UCSD-AML1 (cell line): Measurements from ENCODE around the gene MGAT4A.
"Not testable (repeated sequence)": the region's sequence is repeated elsewhere in the genome, so short reads cannot be mapped to it uniquely, and the experiment has no call there.

Experiments
- DNase-seq: peaks from one replicate; lab custom pipeline; 2025; ENCODE audit not compliant: unreplicated experiment; lab: John Stamatoyannopoulos, UW

The MGAT4A gene

DNA sequence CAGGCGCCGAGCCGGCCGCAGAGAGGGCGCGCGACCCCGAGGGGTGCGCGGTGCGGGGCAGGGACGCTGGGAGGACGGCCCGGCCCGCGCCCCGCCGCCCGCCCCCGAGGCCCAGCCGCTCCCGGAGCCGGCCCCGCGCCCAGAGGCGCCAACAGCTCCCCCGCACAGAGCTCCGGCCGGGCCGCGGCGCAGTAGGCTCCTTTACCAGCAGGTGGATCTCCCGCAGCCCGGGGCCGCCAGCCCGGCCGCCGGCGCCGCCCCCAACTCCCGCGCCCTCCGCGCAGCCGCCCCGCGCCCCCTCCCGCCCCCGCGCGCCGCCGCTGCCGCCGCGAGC lies 258 bp downstream of the MGAT4A start:
- DNase-seq, result peak; percentile 66

DNA sequence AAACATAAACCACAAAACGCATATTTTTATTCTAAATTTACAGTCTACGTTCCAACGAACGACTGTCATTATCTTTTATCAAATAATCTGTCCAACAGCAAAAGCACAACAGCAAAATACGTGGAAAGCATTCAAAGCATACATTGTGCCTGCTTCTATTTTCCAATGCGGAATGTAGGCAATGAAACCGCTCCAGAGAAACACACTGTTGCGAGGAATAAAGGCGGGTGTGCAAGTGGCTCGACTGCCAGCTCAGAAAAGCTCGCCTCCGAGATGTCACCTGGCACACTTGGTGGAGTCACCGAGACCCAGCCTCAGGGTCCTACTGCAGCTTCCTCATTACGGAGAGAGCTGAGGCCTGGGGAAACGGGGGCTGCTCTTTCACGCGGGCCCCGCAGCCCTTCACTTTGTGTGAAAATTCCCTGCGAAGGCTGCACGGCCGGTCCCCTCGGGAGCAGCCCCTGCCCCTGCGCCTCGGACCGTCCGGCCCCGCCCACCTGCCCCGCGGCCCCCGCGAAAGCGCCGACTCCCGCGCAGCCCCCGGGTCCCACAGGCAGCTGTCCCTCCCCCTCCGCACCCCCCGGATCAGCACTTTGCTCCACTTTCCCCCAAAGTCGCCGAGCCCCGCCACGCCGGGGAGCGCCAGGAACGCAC lies 752 bp downstream of the MGAT4A start:
- peak; percentile 52 for DNase-seq

DNA sequence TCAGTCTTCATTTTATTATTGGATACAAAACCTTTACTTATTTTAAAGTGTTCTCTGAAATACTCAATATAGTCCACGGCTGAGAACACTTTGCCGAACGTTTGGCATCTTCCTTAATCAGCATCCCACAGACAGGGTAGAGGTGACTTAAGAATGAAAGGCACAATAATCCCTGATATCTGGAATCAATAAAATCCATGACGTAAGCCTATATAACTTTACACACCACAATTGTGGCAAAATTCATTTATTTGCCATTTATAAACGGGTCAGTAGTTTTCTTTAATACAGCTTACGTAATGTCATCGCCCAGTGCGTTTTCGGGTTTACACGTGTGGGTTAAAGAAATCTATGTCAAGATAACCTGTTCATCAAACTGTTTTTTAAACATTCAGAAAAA lies 1.3 kb downstream of the MGAT4A start:
- DNase-seq, result no peak

DNA sequence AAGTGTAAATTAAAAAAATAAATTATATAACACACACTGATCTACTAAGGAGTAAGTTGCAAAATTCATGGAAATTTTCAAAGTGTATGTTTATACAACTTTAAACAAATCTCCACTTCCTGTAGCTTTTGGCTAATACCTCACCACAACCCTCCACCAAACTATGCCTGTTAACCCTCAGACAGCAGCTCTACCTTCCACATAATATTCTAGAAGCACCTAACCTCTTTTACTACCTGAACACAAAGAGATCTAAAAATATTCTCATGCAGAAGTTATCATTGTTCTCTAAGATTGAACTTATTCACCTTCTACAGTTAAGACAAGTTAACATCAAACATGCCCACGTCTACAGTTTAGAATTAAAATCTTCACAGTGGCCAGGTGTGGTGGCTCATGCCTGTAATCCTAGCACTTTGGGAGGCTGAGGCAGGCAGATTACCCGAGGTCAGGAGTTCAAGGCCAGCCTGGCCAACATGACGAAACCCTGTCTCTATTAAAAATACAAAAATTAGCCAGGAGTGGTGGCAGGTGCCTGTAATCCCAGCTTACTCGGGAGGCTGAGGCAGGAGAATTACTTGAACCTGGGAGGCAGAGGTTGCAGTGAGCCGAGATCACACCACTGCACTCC lies 2.7 kb downstream of the MGAT4A start:
- DNase-seq, result not testable (repeated sequence)

DNA sequence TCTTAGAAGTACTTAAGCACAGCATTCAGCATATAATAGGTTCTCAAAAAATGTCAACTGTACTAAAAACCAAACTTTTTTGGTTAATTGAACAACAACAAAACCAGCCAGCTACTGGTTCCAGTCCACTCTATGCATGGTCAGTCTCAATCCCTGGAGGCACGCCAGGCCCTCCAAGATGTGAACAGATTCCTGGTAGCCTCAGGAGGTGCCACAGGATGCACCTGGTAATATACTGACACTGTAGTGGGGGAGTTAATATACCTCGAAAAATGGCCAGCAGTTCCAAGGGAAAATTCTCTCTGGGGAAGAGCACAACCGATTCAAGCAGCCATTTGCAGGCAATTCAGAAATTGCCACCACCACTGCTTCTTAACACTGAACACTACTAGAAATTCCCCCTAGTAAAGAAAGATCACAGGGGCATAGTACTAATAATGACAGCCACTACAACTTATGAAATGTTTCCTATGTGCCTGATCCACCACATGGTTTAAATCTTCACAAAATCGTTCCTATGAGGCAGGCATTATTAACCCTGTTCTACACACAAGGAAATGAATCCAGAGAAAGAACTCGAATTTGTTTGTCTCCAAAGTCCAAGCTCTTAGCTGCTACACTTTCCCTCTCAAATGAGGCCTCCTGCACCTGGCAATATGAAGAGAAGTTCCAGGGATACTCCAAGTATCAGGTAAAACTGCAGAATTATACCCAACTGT lies 3.4 kb downstream of the MGAT4A start:
- no peak for DNase-seq

DNA sequence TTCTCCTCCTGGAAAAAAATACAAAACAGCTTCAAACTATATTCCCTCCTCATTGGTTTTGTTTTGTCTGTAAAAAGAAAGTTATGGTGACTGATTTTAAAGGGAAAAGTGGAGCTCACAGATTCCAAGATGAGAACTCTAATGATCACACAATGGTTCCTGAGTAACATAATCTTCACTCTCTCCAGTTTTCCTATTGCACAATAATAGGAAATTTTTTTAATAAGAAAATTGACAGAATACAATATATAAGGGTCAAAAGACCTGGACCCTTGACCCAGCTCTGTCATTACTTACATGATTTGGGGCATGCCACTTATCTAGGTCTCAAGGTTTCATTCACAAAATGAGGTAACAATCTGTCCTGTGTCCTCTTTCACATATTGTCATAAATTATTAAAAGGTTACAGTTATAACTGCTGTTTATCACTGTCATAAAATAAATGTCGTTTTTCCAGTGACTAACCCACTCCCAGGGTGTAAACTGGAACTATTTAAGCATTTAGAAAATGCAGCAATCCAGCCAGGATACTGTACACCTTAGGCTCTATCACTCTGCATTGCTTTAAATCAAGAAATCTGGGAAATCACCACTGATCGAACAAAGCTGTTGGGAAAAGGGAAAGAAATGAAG lies 4.1 kb downstream of the MGAT4A start:
- DNase-seq, result no peak

DNA sequence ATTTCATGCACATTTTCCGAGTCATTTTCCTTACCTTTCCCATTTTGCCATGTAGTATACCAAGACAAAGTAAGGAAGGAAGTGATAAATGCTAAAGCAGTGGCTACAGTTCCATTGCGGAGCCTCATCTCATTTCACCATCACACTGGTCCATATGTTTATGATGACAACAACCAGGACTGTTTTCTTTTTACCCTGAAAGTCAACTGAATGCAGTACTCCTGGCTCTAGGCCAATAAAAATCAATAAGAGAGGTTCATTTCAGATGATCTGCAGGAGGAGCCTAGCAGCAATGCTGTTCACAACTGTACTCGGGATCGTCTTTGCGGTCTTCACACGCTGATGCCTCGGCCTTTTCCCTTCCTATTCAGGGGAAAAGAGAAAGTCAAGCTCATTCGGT lies 4.7 kb downstream of the MGAT4A start:
- no peak for DNase-seq

DNA sequence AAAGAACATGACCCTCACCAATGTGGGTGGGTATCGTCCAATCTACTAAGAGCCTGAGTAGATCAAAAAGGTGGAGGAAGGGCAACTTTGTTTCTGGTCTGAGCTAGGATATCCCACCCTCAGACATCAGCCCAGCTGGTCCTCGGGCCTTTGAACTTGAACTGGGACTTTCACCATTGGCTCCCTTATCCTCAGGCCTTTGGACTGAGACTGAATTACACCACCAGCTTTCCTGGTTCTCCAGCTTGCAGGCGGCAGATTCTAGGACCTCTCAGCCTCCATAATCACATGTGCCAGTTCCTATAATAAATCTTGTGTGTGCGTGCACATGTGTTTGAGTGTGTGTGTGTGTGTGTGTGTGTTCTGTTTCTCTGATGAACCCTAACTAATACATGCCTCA lies 10.6 kb downstream of the MGAT4A start:
- no peak for DNase-seq

DNA sequence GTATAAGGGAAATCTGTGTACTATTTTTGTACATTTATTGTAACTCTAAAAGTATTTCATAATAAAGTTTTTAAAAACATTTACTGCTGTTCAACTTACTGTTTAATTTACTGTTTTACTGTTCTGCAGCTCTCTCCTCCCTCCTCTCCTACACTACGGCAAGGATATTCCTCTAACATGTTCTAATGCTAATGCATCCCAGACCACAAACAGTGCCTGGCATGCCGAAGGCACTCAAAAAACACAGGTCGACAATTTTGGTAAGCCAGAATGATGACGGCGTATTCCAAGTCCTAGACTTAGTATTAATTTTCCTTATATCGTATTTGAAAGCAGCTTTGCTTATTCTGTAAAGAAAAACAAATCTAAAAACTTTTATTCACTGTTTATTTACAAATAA lies 13.3 kb downstream of the MGAT4A start:
- DNase-seq, result no peak

DNA sequence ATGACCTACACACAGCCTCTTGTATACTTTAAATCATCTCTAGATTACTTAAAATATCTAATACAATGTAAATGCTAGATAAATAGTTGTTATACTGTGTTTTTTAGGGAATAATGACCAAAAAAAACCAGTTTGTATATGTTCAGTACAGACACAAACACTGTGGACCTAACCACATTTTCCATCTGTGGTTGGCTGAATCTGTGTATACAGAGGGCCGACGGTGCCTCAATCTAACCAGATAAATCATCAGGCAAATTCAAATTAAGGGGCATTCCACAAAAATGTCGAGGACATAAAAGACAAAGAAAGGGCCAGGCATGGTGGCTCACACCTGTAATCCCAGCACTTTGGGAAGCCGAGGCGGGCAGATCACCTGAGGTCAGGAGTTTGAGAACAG lies 14.1 kb downstream of the MGAT4A start:
- no peak for DNase-seq

DNA sequence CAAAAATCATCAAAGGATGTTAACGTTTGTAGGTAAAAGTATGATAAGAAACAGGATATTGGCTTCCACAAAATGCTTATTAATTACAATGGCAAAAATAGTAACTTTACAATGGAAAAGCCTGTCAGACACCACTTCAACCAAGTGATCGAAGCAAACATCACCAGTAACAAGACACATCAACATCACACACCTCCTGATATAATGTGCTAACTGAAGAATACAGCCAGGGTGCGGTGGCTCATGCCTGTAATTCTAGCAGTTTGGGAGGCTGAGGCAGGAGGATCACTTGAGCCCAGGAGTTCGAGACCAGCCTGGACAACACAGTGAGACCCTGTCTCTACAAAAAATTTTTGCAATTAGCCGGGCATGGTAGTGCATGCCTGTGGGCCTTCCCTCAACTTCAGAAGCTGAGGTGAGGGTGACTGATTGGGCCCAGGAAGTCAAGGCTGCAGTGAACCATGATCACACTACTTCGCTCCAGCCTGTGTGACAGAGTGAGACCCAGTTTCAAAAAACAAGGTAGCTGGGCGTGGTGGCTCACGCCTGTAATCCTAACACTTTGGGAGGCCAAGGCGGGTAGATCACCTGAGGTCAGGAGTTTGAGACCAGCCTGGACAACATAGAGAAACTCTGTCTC lies 15.0 kb downstream of the MGAT4A start:
- no peak for DNase-seq

DNA sequence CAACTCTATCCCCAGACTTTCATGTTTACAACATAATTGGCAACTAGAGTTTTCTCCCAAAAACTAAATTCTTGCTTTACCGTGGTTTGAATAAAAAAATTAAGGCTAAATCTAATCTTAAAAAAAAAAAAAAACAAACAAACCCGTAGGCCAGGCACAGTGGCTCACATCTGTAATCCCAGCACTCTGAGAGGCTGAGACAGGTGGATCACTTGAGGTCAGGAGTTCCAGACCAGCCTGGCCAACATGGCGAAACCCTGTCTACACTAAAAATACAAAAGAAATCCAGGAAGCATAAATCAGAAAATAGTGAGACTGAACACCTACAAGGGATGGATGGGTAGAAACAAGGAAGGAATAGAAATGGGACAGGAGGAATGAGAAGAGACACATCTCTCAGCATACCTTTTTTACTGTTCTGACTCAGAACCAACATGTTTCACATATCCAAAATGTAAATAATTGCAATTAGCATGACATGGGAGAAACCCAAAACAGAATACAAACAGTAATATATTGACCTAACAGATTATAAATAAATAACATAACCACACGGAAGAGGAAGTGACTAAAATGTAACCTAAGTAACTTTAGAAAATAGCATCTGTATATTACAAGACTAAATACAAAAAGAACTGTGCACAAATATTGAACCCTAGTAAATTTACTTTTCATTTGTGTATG lies 17.5 kb downstream of the MGAT4A start:
- DNase-seq, result no peak

DNA sequence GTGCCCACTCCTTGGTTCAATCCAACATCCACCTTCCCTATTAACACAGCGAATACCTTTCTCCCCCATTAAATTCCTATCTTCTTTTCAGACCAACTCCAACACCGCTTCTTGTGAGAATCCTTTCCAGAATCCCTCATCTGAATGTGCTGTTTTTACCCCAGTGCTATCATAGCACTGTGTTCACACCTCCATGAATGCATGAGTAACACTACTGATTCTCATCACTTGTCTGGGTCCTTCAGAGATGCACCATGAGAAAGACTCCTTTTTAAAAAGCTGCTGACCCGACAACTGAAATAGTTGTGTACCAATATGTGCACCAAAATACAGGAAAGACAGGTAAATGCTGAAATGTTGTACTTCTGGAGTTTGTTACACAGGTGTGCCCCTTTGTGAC lies 18.8 kb downstream of the MGAT4A start:
- DNase-seq, result no peak

DNA sequence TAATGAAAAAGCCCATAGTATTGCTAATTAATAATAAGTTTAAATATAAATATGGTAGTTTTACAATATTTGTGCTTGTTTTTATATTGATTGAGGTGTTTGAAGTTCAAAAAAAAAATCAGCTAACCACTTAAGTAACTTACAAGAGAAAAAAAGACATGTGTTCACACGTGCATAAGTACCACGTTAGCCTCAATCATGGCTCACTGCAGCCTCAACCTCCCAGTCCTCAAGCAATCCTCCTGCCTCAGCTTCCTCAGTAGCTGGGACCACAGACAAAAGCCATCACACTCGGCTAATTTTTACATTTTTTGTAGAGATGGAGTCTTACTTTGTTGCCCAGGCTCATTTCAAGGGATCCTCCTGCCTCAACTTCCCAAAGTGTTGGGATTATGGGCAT lies 19.4 kb downstream of the MGAT4A start:
- DNase-seq, result no peak

DNA sequence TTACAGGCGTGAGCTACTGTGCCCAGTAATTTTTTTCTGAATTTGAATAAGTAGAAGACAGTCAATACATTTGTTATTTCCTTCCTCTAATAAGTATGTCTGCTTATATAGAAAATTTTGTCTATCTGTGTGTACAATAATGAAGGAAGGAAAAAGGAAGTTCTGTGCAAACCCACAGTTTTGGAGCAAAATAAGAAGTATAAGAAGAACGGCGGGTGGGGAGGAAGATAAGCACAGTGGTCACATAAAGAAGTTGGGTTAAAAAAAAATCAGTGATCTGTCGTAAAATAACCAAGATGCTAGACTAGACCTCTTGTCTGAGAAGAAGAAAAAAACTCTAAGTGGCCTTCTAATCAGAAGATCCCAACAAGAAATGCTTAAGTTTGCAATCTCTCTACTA lies 20.2 kb downstream of the MGAT4A start:
- DNase-seq, result peak; percentile 39

DNA sequence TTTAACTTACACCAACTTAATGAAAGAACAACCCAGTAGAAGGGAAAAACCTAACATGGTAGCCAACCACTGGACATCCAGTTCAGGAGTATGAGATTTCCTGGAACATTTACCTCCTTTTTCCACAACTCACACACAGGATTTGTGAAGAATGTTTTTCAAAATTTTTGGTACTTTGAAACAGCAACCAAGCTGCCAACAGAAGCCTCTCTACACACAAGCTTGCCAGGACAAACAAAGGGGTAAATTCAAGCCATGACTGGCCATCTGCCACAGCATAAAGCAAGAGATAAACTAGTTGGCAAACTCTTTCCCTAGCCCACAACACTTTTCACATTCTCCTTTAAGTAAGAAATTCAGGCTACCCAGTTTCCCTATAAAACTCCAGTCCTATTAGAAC lies 21.4 kb downstream of the MGAT4A start:
- DNase-seq, result no peak

DNA sequence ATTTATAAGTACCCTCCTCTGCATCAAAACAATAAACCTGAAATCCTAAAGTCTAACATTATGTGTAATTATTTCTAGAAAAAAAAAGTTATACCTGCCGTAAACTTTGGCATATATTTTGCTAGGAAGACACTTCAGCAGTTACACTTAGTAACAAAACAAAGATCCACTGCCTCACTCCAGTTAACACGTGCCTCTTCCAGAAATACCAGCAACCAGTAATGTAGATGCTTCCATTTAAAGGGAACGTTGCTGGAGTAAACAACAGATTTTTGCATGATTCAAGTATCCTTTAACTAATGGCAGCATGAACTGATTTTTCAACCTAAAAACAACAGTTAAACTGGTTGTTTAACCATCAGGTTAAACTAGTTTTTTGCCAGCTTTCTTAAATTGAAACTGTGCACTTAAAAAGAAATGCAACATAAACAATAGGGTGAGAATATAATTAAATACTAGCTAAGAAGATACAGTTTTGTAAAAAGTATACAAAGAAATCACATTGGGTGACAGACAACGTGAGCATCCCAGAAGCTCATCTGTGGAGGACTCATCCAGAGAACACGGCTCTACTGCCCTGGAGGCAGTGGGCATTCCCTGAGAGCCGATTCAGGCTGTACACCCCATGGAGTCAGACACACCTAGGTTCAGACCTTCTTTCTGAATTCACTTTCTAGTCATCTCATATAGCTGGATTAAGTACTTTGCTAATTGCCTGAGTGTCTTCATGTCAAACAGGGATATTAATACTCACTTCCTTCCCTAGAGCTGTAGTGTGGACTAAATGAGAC lies 22.3 kb downstream of the MGAT4A start:
- no peak for DNase-seq

DNA sequence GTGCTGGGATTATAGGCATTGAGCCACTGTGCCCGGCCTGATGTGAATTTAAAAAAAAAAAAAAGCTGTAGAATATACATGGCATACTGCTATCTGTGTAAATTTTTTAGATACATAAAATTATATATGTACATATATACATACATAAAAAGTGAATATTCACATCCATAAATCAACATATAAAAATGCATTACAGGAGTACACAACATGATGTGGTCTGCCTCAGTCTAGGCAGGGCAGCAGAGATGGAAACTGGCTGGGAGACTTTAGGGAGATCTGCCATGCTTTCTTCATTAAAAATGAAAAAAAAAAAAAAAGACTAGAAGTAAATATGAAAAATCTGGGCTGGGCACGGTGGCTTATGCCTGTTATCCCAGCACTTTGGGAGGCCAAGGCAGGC lies 24.3 kb downstream of the MGAT4A start:
- DNase-seq, result no peak

DNA sequence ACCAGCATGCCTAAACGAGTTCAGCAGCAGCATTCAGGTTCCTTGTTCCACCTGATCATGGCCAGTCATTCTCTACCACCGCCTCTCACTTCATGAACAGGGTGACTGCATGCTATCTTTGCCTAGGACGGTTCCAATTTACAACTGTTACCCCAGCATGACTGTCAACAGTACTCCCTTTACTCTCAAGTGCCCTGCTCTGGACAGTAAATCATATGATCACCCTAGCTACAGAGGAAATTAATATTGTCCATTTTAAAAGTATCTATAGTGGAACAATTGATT lies 25.7 kb downstream of the MGAT4A start:
- no peak for DNase-seq

DNA sequence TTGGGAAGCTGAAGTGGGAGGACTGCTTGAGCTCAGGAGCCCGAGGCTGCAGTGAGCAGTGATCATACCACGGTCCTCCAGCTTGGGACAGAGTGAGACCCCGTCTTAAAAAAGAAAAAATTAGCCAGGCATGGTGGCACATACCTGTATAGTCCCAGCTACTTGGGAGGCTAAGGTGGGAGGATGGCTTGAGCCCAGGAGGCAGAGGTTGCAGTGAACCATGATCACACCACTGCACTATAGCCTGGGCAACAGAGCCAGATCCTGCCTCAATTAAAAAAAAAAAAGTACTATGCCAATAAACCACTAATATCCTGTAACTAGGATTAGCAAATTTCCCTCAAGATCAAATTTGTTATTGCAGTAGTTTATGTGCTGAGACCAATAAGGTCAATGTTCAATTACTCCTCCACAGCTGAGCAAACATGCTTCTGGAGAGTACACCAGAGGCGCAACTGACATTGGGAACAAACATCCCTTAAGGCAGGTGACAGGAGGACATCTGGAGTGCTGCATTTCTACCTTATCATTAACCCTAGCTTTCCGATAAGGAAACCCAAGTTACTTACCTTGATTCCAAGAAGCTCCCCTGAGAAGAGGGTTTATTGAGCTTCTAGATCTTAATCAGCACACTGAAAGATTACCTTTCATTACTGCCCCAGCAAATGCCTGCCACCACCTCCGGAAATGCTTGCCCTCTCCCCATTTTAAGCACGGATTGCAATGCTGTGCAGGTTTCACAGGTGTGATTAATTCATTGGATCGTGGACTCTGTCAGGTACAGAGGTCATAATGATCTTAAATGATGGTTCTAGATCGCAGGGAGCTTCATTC lies 26.2 kb downstream of the MGAT4A start:
- no peak for DNase-seq
